C4-2B (cell line): ENCODE measurements around the gene SHFL.

Experiments used
- ZFX ChIP-seq: fragments of 450-650 bp; IDR thresholded peaks from 2 replicates; pipeline ENCODE4 v1.6.1; 2017
- TF ChIP-seq, protein P1 (sequence below): fragments of 450-650 bp; conservative IDR thresholded peaks from 2 replicates; pipeline ENCODE4 v1.5.1; 2017; ENCODE audit warnings: mild to moderate bottlenecking

GRCh38 chr19:10135551-10136334 is 49.6 kb downstream of the SHFL start:
- TF ChIP-seq, protein P1, sequence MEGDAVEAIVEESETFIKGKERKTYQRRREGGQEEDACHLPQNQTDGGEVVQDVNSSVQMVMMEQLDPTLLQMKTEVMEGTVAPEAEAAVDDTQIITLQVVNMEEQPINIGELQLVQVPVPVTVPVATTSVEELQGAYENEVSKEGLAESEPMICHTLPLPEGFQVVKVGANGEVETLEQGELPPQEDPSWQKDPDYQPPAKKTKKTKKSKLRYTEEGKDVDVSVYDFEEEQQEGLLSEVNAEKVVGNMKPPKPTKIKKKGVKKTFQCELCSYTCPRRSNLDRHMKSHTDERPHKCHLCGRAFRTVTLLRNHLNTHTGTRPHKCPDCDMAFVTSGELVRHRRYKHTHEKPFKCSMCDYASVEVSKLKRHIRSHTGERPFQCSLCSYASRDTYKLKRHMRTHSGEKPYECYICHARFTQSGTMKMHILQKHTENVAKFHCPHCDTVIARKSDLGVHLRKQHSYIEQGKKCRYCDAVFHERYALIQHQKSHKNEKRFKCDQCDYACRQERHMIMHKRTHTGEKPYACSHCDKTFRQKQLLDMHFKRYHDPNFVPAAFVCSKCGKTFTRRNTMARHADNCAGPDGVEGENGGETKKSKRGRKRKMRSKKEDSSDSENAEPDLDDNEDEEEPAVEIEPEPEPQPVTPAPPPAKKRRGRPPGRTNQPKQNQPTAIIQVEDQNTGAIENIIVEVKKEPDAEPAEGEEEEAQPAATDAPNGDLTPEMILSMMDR, result no peak
- no peak for TF ChIP-seq ZFX
